Placental pericyte (primary cell): ENCODE measurements around the gene WDSUB1. TPM values are rescaled to one million over a fixed set of nuclear protein-coding genes. Genes with fewer than 3 reads are reported as not detected.

Experiments used
- small RNA-seq: library from RNA; depleted of rRNA; stranded (forward); fragments of <200 nt; gene quantifications from one replicate; pipeline ENCODE3, GENCODE V24; 2012; ENCODE audit warnings: low replicate concordance
- total RNA-seq: library from RNA; depleted of rRNA; stranded (reverse); fragments of >200 nt; gene quantifications from 2 replicates; pipeline ENCODE4 v1.2.3, GENCODE V29; 2012

Gene WDSUB1
- total RNA-seq: 5.3 and 9.0 TPM in 2 replicates

GRCh38 chr2:159285929-159286708 is at the start of gene WDSUB1:
TSS of gene WDSUB1 (minus strand) at chr2:159286703. CDS start at chr2:159283069, 3,634 bp downstream.

Small RNA genes within 50 kb of the gene (small RNA-seq; reads per million reads assigned to genes)
- not detected for gene MIR6888
